WTC11 (cell line): ENCODE results near the gene FBN2. TPM values are rescaled to one million over a fixed set of nuclear protein-coding genes. Genes with fewer than 3 reads are reported as not detected.

Experiments used
- ATAC-seq: fragments of 200-7000 bp; cut with Tn5 transposase; 2 replicates; pipeline ENCODE4 v1.10.0; 2021; ENCODE audit warnings: mild to moderate bottlenecking, moderate library complexity
- CTCF ChIA-PET: fragments of 300-600 bp; sonication (Branson Sonifier 250); formaldehyde crosslinking; loops from one replicate; lab custom pipeline; 2021; ENCODE audit warnings: antibody characterized with exemption; lab: Charles Lee
- POLR2A ChIA-PET: fragments of 350-600 bp; sonication (Branson Sonifier 250); formaldehyde crosslinking; loops from one replicate; lab custom pipeline; 2021; ENCODE audit warnings: antibody characterized with exemption; lab: Charles Lee
- DNase-seq: peaks from one replicate; pipeline ENCODE4 v3.0.0; 2021; ENCODE audit warnings: low spot score
- H3K27ac Mint-ChIP-seq: 2 replicates; pipeline ENCODE4 v1.8.0; 2021; ENCODE audit warnings: mixed read lengths
- H3K27me3 Mint-ChIP-seq: 2 replicates; pipeline ENCODE4 v1.8.0; 2021; ENCODE audit warnings: low read depth, mild to moderate bottlenecking, moderate library complexity, mixed read lengths
- H3K36me3 Mint-ChIP-seq: 2 replicates; pipeline ENCODE4 v1.8.0; 2021; ENCODE audit warnings: mixed read lengths
- H3K4me1 Mint-ChIP-seq: 2 replicates; pipeline ENCODE4 v1.8.0; 2022; ENCODE audit warnings: mixed read lengths
- H3K4me3 Mint-ChIP-seq: 2 replicates; pipeline ENCODE4 v1.8.0; 2021; ENCODE audit warnings: mild to moderate bottlenecking, moderate library complexity, mixed read lengths
- H3K9me3 Mint-ChIP-seq: 2 replicates; pipeline ENCODE4 v1.8.0; 2021; ENCODE audit warnings: mixed read lengths
- AFF4 ChIP-seq: sonication (generic); formaldehyde crosslinking; IDR thresholded peaks from 2 replicates; pipeline ENCODE4 v1.8.1; 2023; ENCODE audit warnings: mild to moderate bottlenecking, missing genetic modification reagents, borderline replicate concordance
- ATF2 ChIP-seq: sonication (generic); formaldehyde crosslinking; IDR thresholded peaks from 2 replicates; pipeline ENCODE4 v1.8.1; 2022; ENCODE audit warnings: low read depth, missing genetic modification reagents, borderline replicate concordance
- CREB1 ChIP-seq: sonication (generic); formaldehyde crosslinking; IDR thresholded peaks from 2 replicates; pipeline ENCODE4 v1.8.0; 2023; ENCODE audit warnings: mild to moderate bottlenecking, missing genetic modification reagents
- E2F1 ChIP-seq: sonication (generic); formaldehyde crosslinking; IDR thresholded peaks from 2 replicates; pipeline ENCODE4 v1.8.0; 2022; ENCODE audit warnings: mild to moderate bottlenecking, missing genetic modification reagents
- ERG ChIP-seq: fragments of 250-450 bp; sonication (Bioruptor Pico); IDR thresholded peaks from 2 replicates; pipeline ENCODE4 v1.8.0; 2021; ENCODE audit warnings: mild to moderate bottlenecking
- ETV6 ChIP-seq: sonication (generic); formaldehyde crosslinking; IDR thresholded peaks from 2 replicates; pipeline ENCODE4 v1.8.1; 2022; ENCODE audit warnings: mild to moderate bottlenecking, missing genetic modification reagents
- GRHL2 ChIP-seq: fragments of 250-450 bp; sonication (Bioruptor Pico); IDR thresholded peaks from 2 replicates; pipeline ENCODE4 v1.8.0; 2022; ENCODE audit warnings: mild to moderate bottlenecking, moderate library complexity; ENCODE audit not compliant: insufficient replicate concordance, severe bottlenecking
- JUN ChIP-seq: sonication (generic); formaldehyde crosslinking; IDR thresholded peaks from 2 replicates; pipeline ENCODE4 v1.8.0; 2023; ENCODE audit warnings: mild to moderate bottlenecking, missing genetic modification reagents
- RELA ChIP-seq: sonication (generic); formaldehyde crosslinking; IDR thresholded peaks from 2 replicates; pipeline ENCODE4 v1.8.1; 2022; ENCODE audit warnings: missing genetic modification reagents, mild to moderate bottlenecking, borderline replicate concordance
- RORB ChIP-seq: fragments of 250-450 bp; sonication (Bioruptor Pico); IDR thresholded peaks from 2 replicates; pipeline ENCODE4 v1.9.0; 2021; ENCODE audit warnings: mild to moderate bottlenecking
- SMAD4 ChIP-seq: sonication (generic); formaldehyde crosslinking; IDR thresholded peaks from 2 replicates; pipeline ENCODE4 v1.8.0; 2022; ENCODE audit warnings: mild to moderate bottlenecking, missing genetic modification reagents
- USF2 ChIP-seq: sonication (generic); formaldehyde crosslinking; IDR thresholded peaks from 2 replicates; pipeline ENCODE4 v1.8.1; 2023; ENCODE audit warnings: mild to moderate bottlenecking, missing genetic modification reagents, moderate library complexity
- ZBTB43 ChIP-seq: sonication (generic); formaldehyde crosslinking; IDR thresholded peaks from 2 replicates; pipeline ENCODE4 v1.8.1; 2023; ENCODE audit warnings: mild to moderate bottlenecking, missing genetic modification reagents
- ZNF219 ChIP-seq: sonication (generic); formaldehyde crosslinking; IDR thresholded peaks from 2 replicates; pipeline ENCODE4 v1.8.0; 2023; ENCODE audit warnings: missing genetic modification reagents, mild to moderate bottlenecking, borderline replicate concordance
- ZNF232 ChIP-seq: sonication (generic); formaldehyde crosslinking; IDR thresholded peaks from 2 replicates; pipeline ENCODE4 v1.8.0; 2022; ENCODE audit warnings: mild to moderate bottlenecking, missing genetic modification reagents
- total RNA-seq: library from RNA; stranded (reverse); gene quantifications from 3 replicates; pipeline ENCODE4 v1.2.3, GENCODE V29; 2021
- TF ChIP-seq, protein P1 (sequence below): fragments of 250-450 bp; sonication (Bioruptor Pico); IDR thresholded peaks from 2 replicates; pipeline ENCODE4 v1.9.0; 2021; ENCODE audit warnings: mild to moderate bottlenecking
- TF ChIP-seq, protein P2 (sequence below): fragments of 250-450 bp; sonication (Bioruptor Pico); IDR thresholded peaks from 2 replicates; pipeline ENCODE4 v1.9.0; 2021; ENCODE audit warnings: mild to moderate bottlenecking

FBN2 gene
- total RNA-seq, 1 experiment from 2014 or later: 56.7 TPM

- no peak for DNase-seq
- no peak for ATAC-seq
- CTCF ChIA-PET: no interaction called here
- H3K36me3 Mint-ChIP-seq: peaks cover 36% of the 10 kb centered on the region
- H3K27me3 Mint-ChIP-seq: no peaks in the 10 kb centered on the region
- POLR2A ChIA-PET: no interaction called here
- H3K4me3 Mint-ChIP-seq: no peak overlapping the region
- H3K9me3 Mint-ChIP-seq: no peaks in the 10 kb centered on the region
- no peak for TF ChIP-seq E2F1 (CRISPR knock-in tag)
- TF ChIP-seq ZBTB43: no peak
- no peak for TF ChIP-seq AFF4 (CRISPR knock-in tag)
- TF ChIP-seq, protein P1, sequence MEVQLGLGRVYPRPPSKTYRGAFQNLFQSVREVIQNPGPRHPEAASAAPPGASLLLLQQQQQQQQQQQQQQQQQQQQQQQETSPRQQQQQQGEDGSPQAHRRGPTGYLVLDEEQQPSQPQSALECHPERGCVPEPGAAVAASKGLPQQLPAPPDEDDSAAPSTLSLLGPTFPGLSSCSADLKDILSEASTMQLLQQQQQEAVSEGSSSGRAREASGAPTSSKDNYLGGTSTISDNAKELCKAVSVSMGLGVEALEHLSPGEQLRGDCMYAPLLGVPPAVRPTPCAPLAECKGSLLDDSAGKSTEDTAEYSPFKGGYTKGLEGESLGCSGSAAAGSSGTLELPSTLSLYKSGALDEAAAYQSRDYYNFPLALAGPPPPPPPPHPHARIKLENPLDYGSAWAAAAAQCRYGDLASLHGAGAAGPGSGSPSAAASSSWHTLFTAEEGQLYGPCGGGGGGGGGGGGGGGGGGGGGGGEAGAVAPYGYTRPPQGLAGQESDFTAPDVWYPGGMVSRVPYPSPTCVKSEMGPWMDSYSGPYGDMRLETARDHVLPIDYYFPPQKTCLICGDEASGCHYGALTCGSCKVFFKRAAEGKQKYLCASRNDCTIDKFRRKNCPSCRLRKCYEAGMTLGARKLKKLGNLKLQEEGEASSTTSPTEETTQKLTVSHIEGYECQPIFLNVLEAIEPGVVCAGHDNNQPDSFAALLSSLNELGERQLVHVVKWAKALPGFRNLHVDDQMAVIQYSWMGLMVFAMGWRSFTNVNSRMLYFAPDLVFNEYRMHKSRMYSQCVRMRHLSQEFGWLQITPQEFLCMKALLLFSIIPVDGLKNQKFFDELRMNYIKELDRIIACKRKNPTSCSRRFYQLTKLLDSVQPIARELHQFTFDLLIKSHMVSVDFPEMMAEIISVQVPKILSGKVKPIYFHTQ (CRISPR knock-in tag): no peak
- no peak for TF ChIP-seq SMAD4 (CRISPR knock-in tag)
- TF ChIP-seq USF2 (CRISPR knock-in tag): no peak
- TF ChIP-seq CREB1: no peak
- no peak for TF ChIP-seq RELA (CRISPR knock-in tag)
- TF ChIP-seq ATF2 (CRISPR knock-in tag): no peak
- TF ChIP-seq RORB (CRISPR knock-in tag): no peak
- TF ChIP-seq ZNF219 (CRISPR knock-in tag): no peak
- no peak overlapping the region for H3K27ac Mint-ChIP-seq
- no peaks in the 10 kb centered on the region for H3K4me1 Mint-ChIP-seq
These were observed 197.4 kb downstream of the FBN2 start for GRCh38 chr5:128340648-128341047.

DNA sequence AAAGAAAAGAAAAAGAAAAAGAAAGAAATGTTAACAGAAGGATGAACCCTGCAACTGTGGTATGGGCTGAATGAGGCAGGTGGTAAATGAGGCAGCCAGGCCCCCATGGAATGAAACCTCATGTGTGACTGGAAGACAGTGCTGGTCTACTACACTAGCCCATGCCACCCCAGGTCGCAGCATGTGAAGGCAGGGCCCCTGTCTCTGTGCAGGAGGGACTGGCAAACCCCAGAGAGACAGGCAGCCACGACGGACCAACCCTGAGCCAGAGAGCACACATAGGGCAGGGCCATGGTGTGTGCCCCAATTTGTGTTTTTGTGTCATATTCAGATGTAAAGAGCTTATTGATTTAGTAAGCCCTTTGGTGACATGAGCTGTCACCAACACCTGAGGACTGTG, 198.5 kb downstream of the FBN2 start:
- ChIA-PET POLR2A (no interaction called here), CTCF (no interaction called here)
- ATAC-seq (no peak), DNase-seq (no peak)
- Mint-ChIP-seq H3K4me1 (no peaks in the 10 kb centered on the region), H3K36me3 (peaks cover 36% of the 10 kb centered on the region), H3K9me3 (no peaks in the 10 kb centered on the region), H3K4me3 (no peak overlapping the region), H3K27ac (no peak overlapping the region), H3K27me3 (no peaks in the 10 kb centered on the region)
- TF ChIP-seq GRHL2 (CRISPR knock-in tag) (no peak), ATF2 (CRISPR knock-in tag) (no peak), ETV6 (CRISPR knock-in tag) (no peak), JUN (CRISPR knock-in tag) (no peak), E2F1 (CRISPR knock-in tag) (no peak), ZNF232 (CRISPR knock-in tag) (no peak), ERG (no peak)
- TF ChIP-seq, protein P2, sequence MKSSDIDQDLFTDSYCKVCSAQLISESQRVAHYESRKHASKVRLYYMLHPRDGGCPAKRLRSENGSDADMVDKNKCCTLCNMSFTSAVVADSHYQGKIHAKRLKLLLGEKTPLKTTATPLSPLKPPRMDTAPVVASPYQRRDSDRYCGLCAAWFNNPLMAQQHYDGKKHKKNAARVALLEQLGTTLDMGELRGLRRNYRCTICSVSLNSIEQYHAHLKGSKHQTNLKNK (CRISPR knock-in tag): no peak
